H1 (cell line): ENCODE results near the gene S100PBP. TPM values are rescaled to one million over a fixed set of nuclear protein-coding genes. Genes with fewer than 3 reads are reported as not detected.

Experiments used
- CTCF ChIA-PET: fragments of 300-600 bp; sonication (Branson Sonifier 250); formaldehyde crosslinking; loops from one replicate; lab custom pipeline; 2021; ENCODE audit not compliant: partially characterized antibody; lab: Charles Lee
- POLR2A ChIA-PET: fragments of 300-600 bp; sonication (Branson Sonifier 250); formaldehyde crosslinking; loops from one replicate; lab custom pipeline; 2021; ENCODE audit warnings: inconsistent platforms; ENCODE audit not compliant: partially characterized antibody; lab: Charles Lee
- DNase-seq, 2 experiments: peaks; one replicate each; pipeline versions ENCODE4 v3.0.0 to v3.0.0-alpha.2; 2010 to 2022; ENCODE audit warnings: low spot score in 2 of 2, low read depth in 1 of 2, mixed read lengths in 1 of 2
- FAIRE-seq: peaks from 2 replicates; lab custom pipeline; 2011; peaks lifted over from hg19 to GRCh38; lab: Jason Lieb, UNC
- H2AFZ ChIP-seq: 2 replicates; pipeline ENCODE4 v1.8.1; 2012; ENCODE audit warnings: low read length, inconsistent platforms
- H2AK5ac ChIP-seq: 2 replicates; pipeline ENCODE4 v1.6.1; 2013; ENCODE audit warnings: low read depth, low read length
- H2BK120ac ChIP-seq: replicated peaks from 2 replicates; pipeline ENCODE3; 2013; ENCODE audit warnings: low read depth, low read length, inconsistent platforms
- H2BK12ac ChIP-seq: 2 replicates; pipeline ENCODE4 v1.6.1; 2013; ENCODE audit warnings: low read depth, low read length
- H2BK15ac ChIP-seq: 2 replicates; pipeline ENCODE4 v1.6.1; 2013; ENCODE audit warnings: low read length
- H2BK20ac ChIP-seq: 2 replicates; pipeline ENCODE4 v1.6.1; 2013; ENCODE audit warnings: low read length
- H2BK5ac ChIP-seq: 2 replicates; pipeline ENCODE4 v1.6.1; 2013; ENCODE audit warnings: low read depth, low read length
- H3K14ac ChIP-seq: 2 replicates; pipeline ENCODE4 v1.6.1; 2013; ENCODE audit warnings: inconsistent platforms; ENCODE audit not compliant: insufficient read length
- H3K18ac ChIP-seq: 2 replicates; pipeline ENCODE4 v1.6.1; 2013; ENCODE audit warnings: low read length; ENCODE audit errors: extremely low read depth
- H3K23ac ChIP-seq: 2 replicates; pipeline ENCODE4 v1.6.1; 2013; ENCODE audit warnings: inconsistent platforms; ENCODE audit not compliant: insufficient read length
- H3K23me2 ChIP-seq: 2 replicates; pipeline ENCODE4 v1.6.1; 2013; ENCODE audit warnings: low read depth, low read length
- H3K27ac ChIP-seq: 2 replicates; pipeline ENCODE4 v1.6.1; 2011; ENCODE audit warnings: low read depth, low read length, inconsistent platforms
- H3K27me3 ChIP-seq, 4 experiments: replicated peaks in 1 of 4; 1 replicate in 1 of 4; 2 replicates in 3 of 4; pipeline versions ENCODE4 v1.6.1 to v1.8.1; 2011 to 2013; ENCODE audit warnings: low read length in 3 of 4, mild to moderate bottlenecking in 3 of 4, inconsistent platforms in 2 of 4, mixed read lengths in 2 of 4, moderate library complexity in 1 of 4; ENCODE audit not compliant: control insufficient read depth in 3 of 4, insufficient read depth in 3 of 4; ENCODE audit errors: extremely low read depth in 1 of 4
- H3K36me3 ChIP-seq, 4 experiments: 2 replicates each; pipeline versions ENCODE4 v1.6.1 to v1.8.1; 2011 to 2013; ENCODE audit warnings: mild to moderate bottlenecking in 4 of 4, low read length in 3 of 4, moderate library complexity in 2 of 4, control low read depth in 1 of 4, inconsistent platforms in 1 of 4; ENCODE audit not compliant: insufficient read depth in 4 of 4, control insufficient read depth in 2 of 4
- H3K4ac ChIP-seq: replicated peaks from 2 replicates; pipeline ENCODE3; 2013; ENCODE audit warnings: low read length, low read depth, mixed read lengths, inconsistent platforms; ENCODE audit not compliant: insufficient read length
- H3K4me1 ChIP-seq, 4 experiments: replicated peaks in 1 of 4; 1 replicate in 1 of 4; 2 replicates in 3 of 4; pipeline versions ENCODE4 v1.6.1 to v1.8.1; 2011 to 2013; ENCODE audit warnings: low read length in 3 of 4, inconsistent platforms in 2 of 4, mixed read lengths in 1 of 4; ENCODE audit not compliant: insufficient read depth in 4 of 4, control insufficient read depth in 3 of 4
- H3K4me2 ChIP-seq, 2 experiments: 2 replicates each; pipeline versions ENCODE4 v1.6.1 to v1.8.1; 2011 to 2013; ENCODE audit warnings: low read depth in 2 of 2, low read length in 2 of 2, control low read depth in 1 of 2, inconsistent platforms in 1 of 2, mild to moderate bottlenecking in 1 of 2; ENCODE audit not compliant: insufficient read depth in 1 of 2
- H3K4me3 ChIP-seq, 4 experiments: fragments of 200-600, 300-600 bp in 1 of 4; sonication (generic), shearing (Covaris generic), sonication (Bioruptor Twin) in 1 of 4; 2 replicates each; pipeline versions ENCODE4 v1.5.1 to v1.8.1; 2011 to 2016; ENCODE audit warnings: low read length in 4 of 4, low read depth in 3 of 4, control low read depth in 2 of 4, inconsistent platforms in 2 of 4, mild to moderate bottlenecking in 2 of 4, mixed read lengths in 1 of 4, moderate library complexity in 1 of 4; ENCODE audit not compliant: insufficient read depth in 2 of 4; ENCODE audit errors: extremely low read depth in 1 of 4
- H3K56ac ChIP-seq: replicated peaks from 2 replicates; pipeline ENCODE3; 2013; ENCODE audit warnings: low read depth, mild to moderate bottlenecking, mixed read lengths, low read length, inconsistent platforms; ENCODE audit not compliant: insufficient read length
- H3K79me1 ChIP-seq: 2 replicates; pipeline ENCODE4 v1.6.1; 2013; ENCODE audit warnings: low read depth, low read length, control low read depth
- H3K79me2 ChIP-seq, 2 experiments: 2 replicates each; pipeline versions ENCODE4 v1.6.1 to v1.8.1; 2012 to 2013; ENCODE audit warnings: low read length in 2 of 2, mild to moderate bottlenecking in 2 of 2, inconsistent platforms in 1 of 2; ENCODE audit not compliant: insufficient read depth in 2 of 2, control insufficient read depth in 1 of 2
- H3K9ac ChIP-seq, 4 experiments: replicated peaks in 1 of 4; 1 replicate in 1 of 4; 2 replicates in 3 of 4; pipeline versions ENCODE4 v1.6.1 to v1.8.1; 2011 to 2013; ENCODE audit warnings: low read depth in 3 of 4, low read length in 3 of 4, control low read depth in 2 of 4, mild to moderate bottlenecking in 2 of 4, moderate library complexity in 2 of 4, inconsistent platforms in 1 of 4; ENCODE audit errors: extremely low read depth in 1 of 4
- H3K9me3 ChIP-seq, 2 experiments: 2 replicates each; pipeline versions ENCODE4 v1.6.1 to v1.8.1; 2012 to 2013; ENCODE audit warnings: mild to moderate bottlenecking in 2 of 2, moderate library complexity in 2 of 2, control low read depth in 1 of 2, inconsistent platforms in 1 of 2, low read depth in 1 of 2, low read length in 1 of 2, mixed read lengths in 1 of 2; ENCODE audit not compliant: insufficient read depth in 2 of 2
- H4K20me1 ChIP-seq, 2 experiments: replicated peaks in 1 of 2; 2 replicates each; pipeline versions ENCODE3 to v1.8.1; 2011 to 2013; ENCODE audit warnings: inconsistent platforms in 2 of 2, low read length in 2 of 2, mild to moderate bottlenecking in 1 of 2; ENCODE audit not compliant: insufficient read depth in 2 of 2, control insufficient read depth in 1 of 2
- H4K5ac ChIP-seq: 2 replicates; pipeline ENCODE4 v1.6.1; 2013; ENCODE audit warnings: low read length, low read depth, mixed read lengths, inconsistent platforms; ENCODE audit not compliant: insufficient read length
- H4K8ac ChIP-seq: 2 replicates; pipeline ENCODE4 v1.8.0; 2013; ENCODE audit warnings: mild to moderate bottlenecking, moderate library complexity, low read length, inconsistent platforms; ENCODE audit not compliant: insufficient read depth; ENCODE audit errors: extremely low read depth
- H4K91ac ChIP-seq: replicated peaks from 2 replicates; pipeline ENCODE3; 2013; ENCODE audit warnings: low read length, mixed read lengths, inconsistent platforms; ENCODE audit not compliant: insufficient read length
- JUN ChIP-seq: IDR thresholded peaks from 2 replicates; pipeline ENCODE4 v1.6.1; 2011; ENCODE audit warnings: low read depth, mild to moderate bottlenecking, improper control_type of control experiment, low read length
- WGBS, 2 experiments: shearing (Covaris generic) in 1 of 2; methylation state at CpG; one replicate each; pipeline versions ENCODE4 v1.1.6 to v1.1.7; 2013 to 2015; ENCODE audit warnings: low lambda C conversion rate in 2 of 2, mixed read lengths in 2 of 2, inconsistent platforms in 1 of 2, low coverage in 1 of 2, missing lambda C conversion rate in 1 of 2; ENCODE audit not compliant: insufficient replicate concordance in 2 of 2, insufficient coverage in 1 of 2, insufficient read length in 1 of 2; ENCODE audit errors: extremely low coverage in 1 of 2, missing lambda C conversion rate in 1 of 2; 5-methylcytosine and 5-hydroxymethylcytosine counted together
- polyA plus RNA-seq, 7 experiments: library from polyadenylated mRNA; depleted of rRNA in 3 of 7; stranded (reverse) in 5 of 7; unstranded in 2 of 7; fragments of >200 nt in 5 of 7; fragments of 200-250 nt in 2 of 7; gene quantifications; 1 replicate in 5 of 7; 2 replicates in 1 of 7; 4 replicates in 1 of 7; pipeline versions ENCODE4 v1.2.1 to v1.2.3, GENCODE V29; 2011 to 2013; ENCODE audit warnings: missing spikeins in 2 of 7, mixed read lengths in 2 of 7
- total RNA-seq: library from RNA; stranded (reverse); fragmentation: NEBNext Ultra II Directional; extraction: Animal tissue kit (Norgen Biotek cat#: 25700); gene quantifications from 2 replicates; pipeline ENCODE4 v1.2.1, GENCODE V29; 2021

S100PBP gene
- total and polyA plus RNA-seq, 2 of the 8 experiments (the other 6 are each of a cell fraction or from before 2014, with no cell fraction given), result 43.8 to 68.3 TPM

DNA sequence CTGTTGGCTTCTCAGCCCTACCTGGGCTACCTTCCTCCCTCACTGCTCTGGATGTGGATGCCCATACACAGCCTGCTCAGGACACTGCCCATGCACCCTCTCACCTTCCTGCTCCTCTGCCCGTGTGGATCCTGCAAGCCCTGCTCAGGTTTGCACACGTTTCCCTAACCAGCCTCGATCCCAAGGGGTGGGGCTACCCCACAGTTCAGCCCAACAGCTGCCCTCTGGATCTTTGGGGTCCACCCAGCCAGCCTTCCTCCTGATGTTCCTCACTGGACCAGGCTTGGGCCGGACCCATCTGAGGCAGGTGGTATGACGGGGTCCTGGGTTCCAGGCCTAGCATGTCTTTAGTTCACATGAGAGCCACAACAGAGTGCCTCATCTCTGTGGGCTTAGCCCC is 79.0 kb downstream of the S100PBP start:
- H3K4me1 ChIP-seq, result peaks cover 0 to 23% (median 13%) of the 10 kb centered on the region in 4 experiments; a peak in 6 of 7 replicates
- no peak overlapping the region for H2BK120ac ChIP-seq
- no peak overlapping the region for H2AFZ ChIP-seq
- peaks cover 2 to 7% of the 10 kb centered on the region in 2 experiments for H4K20me1 ChIP-seq
- no peak overlapping the region for H3K4me3 ChIP-seq
- H2BK20ac ChIP-seq, result no peak overlapping the region
- no peaks in the 10 kb centered on the region for H3K79me1 ChIP-seq
- DNase-seq (no peak), FAIRE-seq (no peak)
- H2BK12ac ChIP-seq, result no peak overlapping the region; the same call in 1 of the 2 replicates
- no peak overlapping the region for H4K91ac ChIP-seq
- no peak overlapping the region for H4K8ac ChIP-seq
- H2BK15ac ChIP-seq, result no peak overlapping the region
- ChIA-PET CTCF (interaction anchor here (0.7 to 16.6 kb wide), 7 partner anchors 18 to 199 kb away, joined by 3 to 382 read pairs (median 4); partner anchors contain the start of genes FNDC5 and HPCA), POLR2A (interaction anchor here (0.8 to 1.8 kb wide), 4 partner anchors 11 to 83 kb away, joined by 3 to 5 read pairs (median 4); no protein-coding TSS in a partner anchor)
- no peak overlapping the region for H3K14ac ChIP-seq
- no peak overlapping the region for H4K5ac ChIP-seq
- H3K18ac ChIP-seq, result no peak overlapping the region
- no peak overlapping the region for H3K9ac ChIP-seq
- 79% methylated on average over 5 of the region's 5 CpGs; no CpG with 5 or more reads in 1 of the 2 experiments for WGBS, 2 experiments
- no peak overlapping the region for H3K56ac ChIP-seq
- no peak overlapping the region for H2AK5ac ChIP-seq
- H3K23me2 ChIP-seq, result peaks cover 10% of the 10 kb centered on the region; the same call in 1 of the 2 replicates
- no peak overlapping the region for H2BK5ac ChIP-seq
- no peak overlapping the region for H3K4ac ChIP-seq
- H3K79me2 ChIP-seq, result no peaks in the 10 kb centered on the region
- peaks cover 0 to 6% of the 10 kb centered on the region in 2 experiments; a peak in 1 of 4 replicates for H3K9me3 ChIP-seq
- H3K27ac ChIP-seq, result no peak overlapping the region
- peaks cover 14 to 39% (median 35%) of the 10 kb centered on the region in 4 experiments for H3K27me3 ChIP-seq
- TF ChIP-seq JUN, result no peak
- H3K36me3 ChIP-seq, result no peaks in the 10 kb centered on the region
- H3K23ac ChIP-seq, result no peak overlapping the region
- no peak overlapping the region for H3K4me2 ChIP-seq
